Measurements from ENCODE around the gene LENG1.
"Not testable (repeated sequence)": the region's sequence is repeated elsewhere in the genome, so short reads cannot be mapped to it uniquely, and the experiment has no call there.

LENG1 gene

DNA sequence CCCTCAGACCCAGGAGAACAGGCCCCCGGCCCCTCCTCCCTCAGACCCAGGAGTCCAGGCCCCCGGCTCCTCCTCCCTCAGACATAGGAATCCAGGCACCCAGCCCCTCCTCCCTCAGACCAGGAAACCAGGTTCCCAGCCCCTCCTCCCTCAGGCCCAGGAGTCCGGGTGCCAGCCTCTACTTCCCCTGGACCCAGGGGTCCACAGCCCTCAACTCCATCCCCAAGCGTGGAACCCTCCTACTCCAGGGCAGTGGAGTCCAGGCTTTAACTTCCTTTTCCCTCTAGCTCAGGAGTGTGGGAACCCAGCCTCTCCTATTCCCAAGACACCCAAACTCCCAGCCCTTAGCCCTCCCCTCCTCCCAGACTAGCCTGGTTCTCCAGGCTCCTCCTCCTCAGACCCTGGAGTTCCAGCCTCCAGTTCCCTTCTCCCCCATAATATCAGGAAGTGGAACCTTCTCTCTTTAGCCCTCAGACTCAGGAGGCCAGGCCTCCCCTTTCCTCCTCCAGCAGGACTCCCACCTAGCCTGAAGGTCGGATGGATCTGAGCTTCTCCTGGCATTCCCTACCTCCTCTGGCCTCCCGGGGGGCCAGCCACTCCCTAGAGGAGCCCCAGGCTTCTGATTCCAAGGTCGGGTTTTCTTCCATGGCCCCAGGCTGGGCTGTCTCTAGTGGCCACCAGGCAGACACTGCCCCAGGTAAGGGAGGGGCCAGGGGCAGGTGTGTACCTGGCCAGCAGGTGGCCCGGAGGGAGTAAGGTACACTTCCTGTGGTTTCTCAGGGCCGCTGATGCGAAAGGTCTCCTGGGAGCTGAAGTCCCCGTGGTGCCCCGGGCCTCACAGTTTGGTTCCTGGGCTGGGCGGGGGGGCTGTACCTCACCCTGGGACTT, 13.2 kb upstream of the LENG1 start, which contains the start of gene TMC4:
TSS of gene TMC4 (minus strand) at position 690 of the 888 bp plus-strand sequence. CDS start at position 647, 43 bp downstream.
- peak; percentile 81 for TF ChIP-seq CTCF (IDR thresholded peaks at IDR 0.05)
- peak within 1 kb of the TSS; percentile 94 for H3K4me2 ChIP-seq (ENCODE audit: low read length)
- peak within 1 kb of the TSS; percentile 89 for H3K27ac ChIP-seq
- peak within 1 kb of the TSS; percentile 68 for H3K9ac ChIP-seq
- H3K27me3 ChIP-seq (ENCODE audit: control insufficient read depth, insufficient read depth, low read length), result no peaks in the 10 kb centered on the region
- no peaks in the 10 kb centered on the region for H3K36me3 ChIP-seq (ENCODE audit: control insufficient read depth, insufficient read depth, low read length)
- H3K9me3 ChIP-seq (ENCODE audit: control insufficient read depth, low read length), result no peaks in the 10 kb centered on the region
- H2AFZ ChIP-seq, result peak within 1 kb of the TSS; percentile 67
- no peaks in the 10 kb centered on the region for H3K4me1 ChIP-seq
- peak within 1 kb of the TSS; percentile 72 for H3K4me3 ChIP-seq (ENCODE audit: low read depth, low read length)
- H3K79me2 ChIP-seq, result no peaks in the 10 kb centered on the region

DNA sequence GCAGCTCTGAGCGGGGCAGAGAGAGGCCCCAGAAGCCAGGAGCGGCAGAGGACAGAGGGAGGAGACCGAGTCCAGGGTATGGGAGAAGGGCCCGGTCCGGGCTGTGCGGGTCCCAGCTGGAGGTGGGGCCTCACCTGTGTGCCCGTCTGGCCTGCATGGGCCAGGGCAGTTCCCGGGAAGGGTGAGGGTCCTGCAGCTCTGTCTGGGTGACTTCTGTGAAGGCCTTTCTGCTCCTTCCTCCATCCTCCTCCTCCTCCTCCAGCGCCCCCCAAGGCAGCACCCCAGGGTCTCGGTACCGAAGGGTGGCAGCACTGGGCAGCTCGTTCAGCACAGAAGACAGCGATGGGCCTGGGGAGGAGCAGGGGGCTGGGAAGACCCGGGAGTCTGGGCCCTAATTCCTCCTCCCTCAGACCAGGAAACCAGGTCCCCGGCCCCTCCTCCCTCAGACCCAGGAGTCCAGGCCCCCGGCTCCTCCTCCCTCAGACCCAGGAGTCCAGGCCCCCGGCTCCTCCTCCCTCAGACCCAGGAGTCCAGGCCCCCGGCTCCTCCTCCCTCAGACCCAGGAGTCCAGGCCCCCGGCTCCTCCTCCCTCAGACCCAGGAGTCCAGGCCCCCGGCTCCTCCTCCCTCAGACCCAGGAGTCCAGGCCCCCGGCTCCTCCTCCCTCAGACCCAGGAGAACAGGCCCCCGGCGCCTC, 12.4 kb upstream of the LENG1 start:
- H3K27ac ChIP-seq, result peak overlapping the region; percentile 89
- not testable (repeated sequence) for H3K9ac ChIP-seq

DNA sequence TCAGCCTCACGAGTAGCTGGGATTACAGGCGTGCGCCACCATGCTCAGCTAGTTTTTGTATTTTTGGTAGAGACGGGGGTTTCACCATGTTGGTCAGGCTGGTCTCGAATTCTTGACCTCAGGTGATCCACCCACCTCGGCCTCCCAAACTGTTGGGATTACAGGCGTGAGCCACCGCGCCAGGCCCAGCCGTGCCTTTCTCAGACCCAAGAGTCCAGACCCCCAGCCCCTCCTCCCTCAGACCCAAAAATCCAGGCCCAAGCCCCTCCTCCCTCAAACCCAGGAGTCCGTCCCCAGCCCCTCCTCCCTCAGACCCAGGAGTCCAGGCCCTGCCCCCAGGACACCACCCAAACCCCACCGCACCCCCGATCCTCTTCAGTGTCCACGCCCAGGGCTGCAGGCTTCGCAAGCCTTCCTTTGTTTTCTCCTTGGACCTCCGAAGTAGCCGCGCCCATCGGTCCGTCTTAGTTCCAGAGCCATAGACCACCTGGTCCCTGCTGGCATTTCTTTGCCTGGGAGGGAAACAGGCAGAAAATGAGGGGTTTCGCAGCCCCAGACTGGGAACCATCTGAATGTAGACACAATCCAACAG, 9.7 kb upstream of the LENG1 start:
- no peaks in the 10 kb centered on the region for H3K79me2 ChIP-seq
- no peaks in the 10 kb centered on the region for H3K9me3 ChIP-seq (ENCODE audit: control insufficient read depth, low read length)
- no peak overlapping the region for H3K27ac ChIP-seq
- H3K27me3 ChIP-seq (ENCODE audit: control insufficient read depth, insufficient read depth, low read length), result no peaks in the 10 kb centered on the region
- no peak for TF ChIP-seq CTCF (IDR thresholded peaks at IDR 0.05)
- no peak overlapping the region for H3K9ac ChIP-seq
- no peak overlapping the region for H3K4me3 ChIP-seq (ENCODE audit: low read depth, low read length)
- no peaks in the 10 kb centered on the region for H3K4me1 ChIP-seq
- H2AFZ ChIP-seq, result no peak overlapping the region
- H3K4me2 ChIP-seq (ENCODE audit: low read length), result no peak overlapping the region
- no peaks in the 10 kb centered on the region for H3K36me3 ChIP-seq (ENCODE audit: control insufficient read depth, insufficient read depth, low read length)

More for the DNA sequence above, 12.4 kb upstream of the LENG1 start:
- peak overlapping the region; percentile 67 for H2AFZ ChIP-seq
- not testable (repeated sequence) for H3K36me3 ChIP-seq (ENCODE audit: control insufficient read depth, insufficient read depth, low read length); H3K27me3 ChIP-seq (ENCODE audit: control insufficient read depth, insufficient read depth, low read length); H3K79me2 ChIP-seq; H3K9me3 ChIP-seq (ENCODE audit: control insufficient read depth, low read length); H3K4me1 ChIP-seq
- H3K4me3 ChIP-seq (ENCODE audit: low read depth, low read length), result peak overlapping the region; percentile 72
- peak overlapping the region; percentile 94 for H3K4me2 ChIP-seq (ENCODE audit: low read length)

DNA sequence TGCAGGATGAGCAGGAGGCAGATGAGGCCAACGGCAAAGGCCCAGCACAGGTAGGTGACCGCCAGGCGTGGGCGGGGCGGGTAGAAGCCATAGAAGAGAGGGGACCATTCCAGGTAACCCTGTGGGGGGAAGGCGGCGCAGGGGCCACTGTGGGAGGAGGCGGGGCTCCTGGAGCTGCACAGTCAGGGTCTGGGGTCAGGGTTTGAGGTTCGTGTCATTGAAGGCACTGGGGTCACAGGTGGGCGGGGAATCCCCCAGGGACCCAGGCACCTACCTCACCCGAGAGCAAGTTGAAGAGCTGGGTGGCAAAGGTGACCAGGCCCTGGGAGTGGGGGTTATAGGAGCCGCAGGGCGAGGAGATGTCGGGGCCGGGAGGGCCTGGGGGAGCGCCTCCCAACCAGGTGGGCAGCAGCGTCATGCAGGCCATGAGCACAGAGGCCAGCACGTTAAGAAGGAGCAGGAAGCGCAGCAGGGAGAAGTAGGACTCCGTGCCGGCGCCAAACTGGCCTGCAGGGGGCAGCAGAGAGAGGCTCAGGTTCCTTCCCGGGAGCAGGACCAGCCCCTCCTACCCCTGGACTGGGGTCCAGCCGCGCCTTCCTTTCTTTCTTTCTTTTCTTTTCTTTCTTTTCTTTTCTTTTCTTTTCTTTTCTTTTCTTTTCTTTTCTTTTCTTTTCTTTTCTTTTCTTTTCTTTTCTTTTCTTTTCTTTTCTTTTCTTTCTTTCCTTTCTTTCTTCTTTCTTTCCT, 8.8 kb upstream of the LENG1 start:
- H3K4me3 ChIP-seq (ENCODE audit: low read depth, low read length), result no peak overlapping the region
- no peak overlapping the region for H3K9ac ChIP-seq
- H3K27ac ChIP-seq, result no peak overlapping the region
- no peaks in the 10 kb centered on the region for H3K4me1 ChIP-seq
- peak; percentile 90 for TF ChIP-seq CTCF (IDR thresholded peaks at IDR 0.05)
- no peak overlapping the region for H2AFZ ChIP-seq
- H3K36me3 ChIP-seq (ENCODE audit: control insufficient read depth, insufficient read depth, low read length), result no peaks in the 10 kb centered on the region
- H3K79me2 ChIP-seq, result no peaks in the 10 kb centered on the region
- H3K27me3 ChIP-seq (ENCODE audit: control insufficient read depth, insufficient read depth, low read length), result no peaks in the 10 kb centered on the region
- H3K9me3 ChIP-seq (ENCODE audit: control insufficient read depth, low read length), result no peaks in the 10 kb centered on the region
- no peak overlapping the region for H3K4me2 ChIP-seq (ENCODE audit: low read length)
